Measurements from ENCODE around the gene LINS1. TPM values are rescaled to one million over a fixed set of nuclear protein-coding genes. Genes with fewer than 3 reads are reported as not detected.

LINS1 gene, protein sequence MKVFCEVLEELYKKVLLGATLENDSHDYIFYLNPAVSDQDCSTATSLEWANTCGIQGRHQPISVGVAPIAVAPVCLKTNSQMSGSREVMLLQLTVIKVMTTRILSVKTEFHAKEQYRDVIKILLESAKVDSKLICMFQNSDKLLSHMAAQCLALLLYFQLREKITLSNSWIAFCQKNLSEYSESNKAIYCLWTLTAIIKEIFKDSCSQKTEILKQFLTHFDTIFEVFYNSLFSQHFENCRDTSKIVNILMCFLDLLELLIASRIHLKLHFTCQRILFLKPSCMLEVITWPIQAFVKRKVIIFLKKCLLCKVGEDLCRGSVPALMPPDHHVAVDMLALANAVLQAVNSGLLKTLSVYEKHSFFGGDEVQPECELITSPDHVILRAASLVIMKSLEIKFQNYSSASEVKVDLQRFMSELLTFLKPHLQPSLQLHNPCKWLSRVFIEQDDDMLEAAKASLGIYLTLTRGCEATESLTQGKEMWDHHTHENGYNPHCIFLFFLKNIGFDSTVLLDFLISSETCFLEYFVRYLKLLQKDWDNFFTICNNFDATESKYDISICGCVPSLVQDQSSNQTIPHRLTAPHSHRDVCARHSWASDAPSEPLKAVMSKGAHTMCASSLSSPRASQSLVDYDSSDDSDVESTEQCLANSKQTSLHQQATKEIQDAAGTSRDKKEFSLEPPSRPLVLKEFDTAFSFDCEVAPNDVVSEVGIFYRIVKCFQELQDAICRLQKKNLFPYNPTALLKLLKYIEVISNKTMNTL
- total RNA-seq (ENCODE audit: low replicate concordance) = 11.2 and 25.8 TPM in 2 replicates

GRCh38 chr15:100602064-100602822 is at the start of gene LINS1, which contains the start of gene ASB7:
Gene LINS1, minus strand, starts transcription at chr15:100602184. Its CDS starts 21,342 bp downstream, at chr15:100580842.
Gene ASB7, plus strand, starts transcription at chr15:100602589. Its CDS starts 9,628 bp downstream, at chr15:100612217.
- TF ChIP-seq CTCF (IDR thresholded peaks at IDR 0.05; ENCODE audit: insufficient read depth, low read length) = no peak
- H3K4me3 ChIP-seq (ENCODE audit: low read depth, low read length) = peak within 1 kb of the TSS; percentile 98
- peak; percentile 100 for DNase-seq (ENCODE audit: low read depth)

- no peak overlapping the region for H3K4me3 ChIP-seq (ENCODE audit: low read depth, low read length)
- no peak for TF ChIP-seq CTCF (IDR thresholded peaks at IDR 0.05; ENCODE audit: insufficient read depth, low read length)
- DNase-seq (ENCODE audit: low read depth) = peak; percentile 16
Measured at GRCh38 chr15:100651253-100651652, 49.3 kb upstream of the LINS1 start.

GRCh38 chr15:100650685-100651084 is 48.7 kb upstream of the LINS1 start:
- no peak overlapping the region for H3K4me3 ChIP-seq (ENCODE audit: low read depth, low read length)
- peak; percentile 4 for TF ChIP-seq CTCF (IDR thresholded peaks at IDR 0.05; ENCODE audit: insufficient read depth, low read length)
- no peak for DNase-seq (ENCODE audit: low read depth)

DNA sequence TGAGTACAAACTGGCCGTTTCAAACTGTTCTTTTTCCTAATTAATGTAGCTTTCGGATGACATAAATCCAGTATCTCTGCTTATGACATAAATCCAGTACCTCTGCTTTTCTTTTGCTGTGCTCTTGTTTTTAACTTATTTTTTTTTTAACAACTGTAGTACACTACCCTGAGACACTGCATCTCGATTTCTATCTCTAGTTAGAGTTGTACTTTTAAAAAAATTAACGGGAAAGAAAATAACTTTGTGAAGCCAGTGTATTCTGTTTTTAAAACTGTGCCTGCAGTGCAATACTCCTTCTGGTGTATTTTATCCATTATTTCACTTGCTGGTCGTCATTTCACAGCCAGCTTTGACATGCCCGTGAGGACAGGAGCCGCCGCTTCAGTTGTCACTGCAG is 47.0 kb upstream of the LINS1 start:
- H3K4me3 ChIP-seq (ENCODE audit: low read depth, low read length) = no peak overlapping the region
- no peak for DNase-seq (ENCODE audit: low read depth)
- no peak for TF ChIP-seq CTCF (IDR thresholded peaks at IDR 0.05; ENCODE audit: insufficient read depth, low read length)

- TF ChIP-seq CTCF (IDR thresholded peaks at IDR 0.05; ENCODE audit: insufficient read depth, low read length) = no peak
- DNase-seq (ENCODE audit: low read depth) = no peak
- no peak overlapping the region for H3K4me3 ChIP-seq (ENCODE audit: low read depth, low read length)
Measured at GRCh38 chr15:100645671-100646070, 43.7 kb upstream of the LINS1 start.

DNA sequence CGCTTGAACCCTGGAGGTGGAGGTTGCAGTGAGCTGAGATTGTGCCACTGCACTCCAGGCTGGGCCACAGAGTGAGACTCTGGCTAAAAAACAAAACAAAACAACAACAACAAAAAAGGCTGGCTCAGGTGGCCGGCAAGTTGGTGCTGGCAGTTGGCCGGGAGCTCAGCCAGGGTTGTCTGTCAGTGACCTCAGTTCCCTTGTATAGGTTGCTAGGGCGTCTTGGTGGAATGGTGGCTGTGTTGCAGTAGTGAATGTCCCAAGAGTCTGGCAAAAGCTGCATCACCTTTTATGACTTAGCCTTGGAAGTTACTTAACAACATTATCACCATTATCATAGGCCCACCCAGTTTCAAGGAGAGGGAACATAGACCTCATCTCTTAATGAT is 41.0 kb upstream of the LINS1 start:
- TF ChIP-seq CTCF (IDR thresholded peaks at IDR 0.05; ENCODE audit: insufficient read depth, low read length) = no peak
- no peak for DNase-seq (ENCODE audit: low read depth)

More for the DNA sequence above, 41.0 kb upstream of the LINS1 start:
- no peak overlapping the region for H3K4me3 ChIP-seq (ENCODE audit: low read depth, low read length)
